Thoracic aorta (tissue), 2 donors: ENCODE data around the gene PAK6. TPM values are rescaled to one million over a fixed set of nuclear protein-coding genes. Genes with fewer than 3 reads are reported as not detected.
A peak's percentile ranks its signal among the peaks of the same experiment; 100 is the strongest.

Experiments used
- ATAC-seq: fragments of 150-250 bp; one replicate; pipeline ENCODE4 v1.8.0; 2017; ENCODE audit warnings: low read depth; ENCODE audit not compliant: insufficient number of reproducible peaks, low FRiP score
- DNase-seq: peaks from one replicate; pipeline ENCODE4 v3.0.0-alpha.2; 2020; ENCODE audit warnings: low spot score
- H3K27ac ChIP-seq, 2 donors: fragments of 200-600 bp; sonication (generic); 1 replicate in 1 of 2; 2 replicates in 1 of 2; pipeline ENCODE4 v1.5.1; 2016; ENCODE audit warnings: mild to moderate bottlenecking in 2 of 2, moderate library complexity in 2 of 2
- H3K27me3 ChIP-seq: fragments of 200-600 bp; sonication (generic); replicated peaks from 2 replicates; pipeline ENCODE4 v1.6.0; 2016; ENCODE audit warnings: mild to moderate bottlenecking; ENCODE audit not compliant: insufficient read depth
- H3K36me3 ChIP-seq: fragments of 200-600 bp; sonication (generic); one replicate; pipeline ENCODE4 v1.5.1; 2016
- H3K4me1 ChIP-seq, 2 donors: fragments of 200-600 bp; sonication (generic); 1 replicate in 1 of 2; 2 replicates in 1 of 2; pipeline versions ENCODE4 v1.5.1 to v1.6.0; 2016; ENCODE audit warnings: low read depth in 2 of 2, mild to moderate bottlenecking in 1 of 2; ENCODE audit not compliant: control insufficient read depth in 1 of 2
- H3K4me3 ChIP-seq: fragments of 200-600 bp; sonication (generic); 2 replicates; pipeline ENCODE4 v1.5.1; 2016; ENCODE audit warnings: mild to moderate bottlenecking
- H3K9me3 ChIP-seq: fragments of 200-600 bp; sonication (generic); 2 replicates; pipeline ENCODE4 v1.5.1; 2016
- total RNA-seq, 2 donors: library from RNA; depleted of rRNA; stranded (reverse); fragments of >200 nt; gene quantifications; one replicate each; pipeline versions ENCODE4 v1.1.0 to v1.2.3, GENCODE V29; 2016
- TF ChIP-seq, protein P1 (sequence below): fragments of 200-600 bp; sonication (generic); IDR thresholded peaks from one replicate; pipeline ENCODE4 v1.5.1; 2019; ENCODE audit warnings: antibody characterized with exemption

The PAK6 gene
- total RNA-seq, 2 donors from 2014 or later, result 0.68 to 0.78 TPM

DNA sequence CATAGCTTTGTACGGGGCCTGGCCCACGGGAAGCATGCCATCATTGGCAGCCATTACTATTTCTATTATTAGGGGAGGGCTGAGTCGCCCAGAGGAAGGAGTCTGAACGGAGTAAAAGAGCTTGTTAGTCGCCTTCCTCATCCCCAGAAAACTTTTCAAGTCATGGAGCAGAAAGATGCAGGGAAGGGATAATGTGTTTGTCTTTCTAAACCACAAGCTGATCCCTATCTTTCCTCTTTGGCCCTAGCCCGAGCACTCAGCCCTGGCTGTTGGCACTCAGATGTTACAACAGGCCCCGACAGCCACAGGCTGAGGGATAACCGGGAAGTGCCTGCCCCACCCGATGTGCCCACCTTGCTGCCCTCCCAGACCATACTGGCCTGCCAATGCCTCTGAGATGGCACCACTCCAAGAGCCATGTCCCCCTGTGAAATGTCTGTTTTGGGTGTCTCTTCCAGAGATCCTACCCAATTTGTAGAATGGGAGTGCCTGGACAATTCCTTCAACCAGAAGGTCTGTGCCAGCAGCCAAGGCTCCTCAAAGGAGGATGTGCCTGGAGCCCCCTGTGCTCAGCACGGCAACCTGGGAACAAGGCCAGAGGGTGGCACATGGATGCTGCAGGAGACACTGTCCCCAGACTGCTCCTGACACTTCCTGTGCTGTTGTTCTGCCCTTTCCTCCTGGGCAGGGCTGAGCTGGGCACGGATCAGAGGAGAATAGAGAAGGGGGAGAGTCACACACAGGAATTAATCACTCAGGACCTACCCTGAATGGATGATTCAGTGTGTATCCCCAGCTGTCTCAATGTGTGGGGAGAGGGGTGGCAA, 10.8 kb downstream of the PAK6 start:
- H3K4me3 ChIP-seq, result no peak overlapping the region
- TF ChIP-seq, protein P1, sequence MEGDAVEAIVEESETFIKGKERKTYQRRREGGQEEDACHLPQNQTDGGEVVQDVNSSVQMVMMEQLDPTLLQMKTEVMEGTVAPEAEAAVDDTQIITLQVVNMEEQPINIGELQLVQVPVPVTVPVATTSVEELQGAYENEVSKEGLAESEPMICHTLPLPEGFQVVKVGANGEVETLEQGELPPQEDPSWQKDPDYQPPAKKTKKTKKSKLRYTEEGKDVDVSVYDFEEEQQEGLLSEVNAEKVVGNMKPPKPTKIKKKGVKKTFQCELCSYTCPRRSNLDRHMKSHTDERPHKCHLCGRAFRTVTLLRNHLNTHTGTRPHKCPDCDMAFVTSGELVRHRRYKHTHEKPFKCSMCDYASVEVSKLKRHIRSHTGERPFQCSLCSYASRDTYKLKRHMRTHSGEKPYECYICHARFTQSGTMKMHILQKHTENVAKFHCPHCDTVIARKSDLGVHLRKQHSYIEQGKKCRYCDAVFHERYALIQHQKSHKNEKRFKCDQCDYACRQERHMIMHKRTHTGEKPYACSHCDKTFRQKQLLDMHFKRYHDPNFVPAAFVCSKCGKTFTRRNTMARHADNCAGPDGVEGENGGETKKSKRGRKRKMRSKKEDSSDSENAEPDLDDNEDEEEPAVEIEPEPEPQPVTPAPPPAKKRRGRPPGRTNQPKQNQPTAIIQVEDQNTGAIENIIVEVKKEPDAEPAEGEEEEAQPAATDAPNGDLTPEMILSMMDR, result no peak
- ATAC-seq (no peak), DNase-seq (no peak)
- no peaks in the 10 kb centered on the region for H3K36me3 ChIP-seq
- no peaks in the 10 kb centered on the region for H3K27me3 ChIP-seq
- no peak overlapping the region for H3K27ac ChIP-seq
- peaks cover 8 to 17% of the 10 kb centered on the region in 2 donors for H3K4me1 ChIP-seq
- H3K9me3 ChIP-seq, result no peaks in the 10 kb centered on the region

DNA sequence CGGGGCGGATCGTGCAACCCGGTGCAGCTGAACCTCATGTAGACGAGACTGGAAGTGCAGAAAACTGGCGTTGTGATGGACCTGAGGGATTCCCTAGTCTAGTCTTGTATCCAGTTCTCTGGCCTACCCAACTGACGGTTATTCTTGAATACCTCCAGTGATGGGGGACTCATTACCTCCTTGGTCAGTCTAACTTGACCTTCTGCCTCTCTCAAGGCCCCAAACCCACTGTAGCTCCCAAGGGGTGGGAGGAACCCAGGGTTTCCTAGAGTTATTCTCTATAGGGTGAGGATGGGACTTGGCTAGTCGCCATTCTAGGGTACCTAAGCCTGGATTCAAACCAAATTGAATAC, 11.4 kb downstream of the PAK6 start:
- ATAC-seq, result no peak
- no peak for DNase-seq
- Histone ChIP-seq H3K36me3 (no peaks in the 10 kb centered on the region), H3K4me3 (no peak overlapping the region), H3K27ac (no peak overlapping the region), H3K27me3 (no peaks in the 10 kb centered on the region), H3K4me1 (peaks cover 8 to 17% of the 10 kb centered on the region in 2 donors), H3K9me3 (no peaks in the 10 kb centered on the region)
- TF ChIP-seq, protein P1, result no peak

DNA sequence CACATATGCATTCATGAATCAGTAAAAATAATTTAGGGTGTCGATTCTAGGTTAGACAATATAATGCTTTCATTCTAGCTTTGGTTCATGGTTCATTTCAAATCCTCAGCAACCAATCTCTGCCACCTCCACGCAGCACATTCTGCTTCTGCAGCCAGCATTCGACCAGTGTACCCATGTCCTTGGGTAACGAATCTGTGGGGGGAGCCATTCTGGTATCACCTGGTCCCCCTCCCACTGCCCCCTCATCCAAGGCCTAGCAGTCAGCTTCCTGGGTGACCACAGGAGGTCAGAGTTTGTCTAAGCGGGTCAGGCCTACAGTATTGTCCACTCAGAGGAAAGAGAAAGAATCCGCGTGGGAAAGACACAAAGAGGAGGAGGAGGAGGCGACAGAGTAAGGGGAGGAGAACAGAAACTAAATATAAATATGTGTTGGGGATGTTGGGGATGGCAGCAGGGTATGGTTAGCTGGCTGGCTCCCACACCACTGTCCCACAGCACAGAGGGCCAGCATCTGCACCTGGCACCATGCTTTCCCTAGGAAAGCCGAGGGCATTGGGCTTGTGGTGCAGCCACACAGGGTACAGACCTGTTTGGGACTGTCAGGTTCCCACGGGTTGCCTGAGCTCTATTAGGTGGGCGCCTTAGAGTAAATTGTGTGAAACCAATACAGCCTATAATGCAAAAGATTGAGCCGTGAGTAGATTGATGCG, 12.1 kb downstream of the PAK6 start:
- DNase-seq (no peak), ATAC-seq (no peak)
- Histone ChIP-seq H3K36me3 (no peaks in the 10 kb centered on the region), H3K27me3 (no peaks in the 10 kb centered on the region), H3K4me1 (peaks cover 8 to 17% of the 10 kb centered on the region in 2 donors), H3K27ac (no peak overlapping the region), H3K9me3 (no peaks in the 10 kb centered on the region), H3K4me3 (no peak overlapping the region)
- TF ChIP-seq, protein P1, result no peak

DNA sequence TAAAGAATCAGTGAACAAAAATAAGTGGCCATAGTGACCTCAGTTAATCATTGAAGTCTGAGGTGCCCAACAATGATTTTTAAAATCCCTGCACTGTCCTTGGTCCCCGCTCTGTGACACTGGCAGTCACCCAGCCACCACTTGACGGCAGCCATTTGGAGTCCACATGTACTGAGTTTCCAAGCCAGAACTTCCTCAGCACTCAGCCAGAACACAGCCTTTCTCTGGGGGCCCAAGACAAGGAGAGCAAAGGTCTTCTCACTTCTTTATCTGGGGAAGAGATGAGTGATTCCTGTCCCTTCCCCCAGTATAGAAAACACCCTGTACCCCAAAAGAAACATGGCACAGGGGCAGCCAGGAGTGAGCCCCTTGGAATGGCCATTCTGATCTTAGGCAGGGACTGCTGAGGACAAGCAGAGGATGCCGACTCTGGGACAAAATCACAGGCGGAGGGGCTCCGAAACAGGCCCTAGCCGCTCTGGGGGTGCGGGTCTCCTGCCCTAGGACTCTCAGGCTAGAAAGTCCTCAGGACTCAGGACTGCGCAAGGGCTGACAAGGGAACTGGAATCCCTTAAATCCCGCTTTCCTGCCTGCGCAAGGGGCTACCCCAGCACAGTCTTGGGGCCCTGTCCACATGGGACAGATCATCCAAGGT, 12.8 kb downstream of the PAK6 start:
- no peaks in the 10 kb centered on the region for H3K27me3 ChIP-seq
- H3K9me3 ChIP-seq, result no peaks in the 10 kb centered on the region
- TF ChIP-seq, protein P1, result no peak
- DNase-seq (no peak), ATAC-seq (no peak)
- H3K4me3 ChIP-seq, result no peak overlapping the region
- no peaks in the 10 kb centered on the region for H3K36me3 ChIP-seq
- peaks cover 8 to 17% of the 10 kb centered on the region in 2 donors for H3K4me1 ChIP-seq
- H3K27ac ChIP-seq, result no peak overlapping the region

DNA sequence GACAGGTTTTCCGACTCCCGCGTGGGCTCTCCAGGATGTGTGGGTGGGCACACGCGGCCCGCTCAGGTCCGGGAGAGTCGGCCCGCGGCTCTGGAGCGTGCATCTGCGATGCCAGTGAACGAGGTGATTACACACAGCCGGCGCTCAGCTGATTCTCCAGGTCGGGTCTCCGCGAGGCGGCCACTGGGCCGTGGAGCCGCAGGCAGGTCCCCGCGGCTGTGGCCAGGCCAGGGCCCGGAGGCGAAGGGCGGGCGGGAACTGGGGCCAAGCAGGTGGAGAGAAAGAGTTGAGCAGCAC, 13.2 kb downstream of the PAK6 start:
- no peak overlapping the region for H3K27ac ChIP-seq
- DNase-seq (no peak), ATAC-seq (no peak)
- TF ChIP-seq, protein P1, result no peak
- H3K36me3 ChIP-seq, result no peaks in the 10 kb centered on the region
- no peaks in the 10 kb centered on the region for H3K27me3 ChIP-seq
- peaks cover 8 to 17% of the 10 kb centered on the region in 2 donors for H3K4me1 ChIP-seq
- H3K4me3 ChIP-seq, result peak overlapping the region; percentile 77
- no peaks in the 10 kb centered on the region for H3K9me3 ChIP-seq
